ENCODE measurements around the gene SYNDIG1.

SYNDIG1 gene

DNA sequence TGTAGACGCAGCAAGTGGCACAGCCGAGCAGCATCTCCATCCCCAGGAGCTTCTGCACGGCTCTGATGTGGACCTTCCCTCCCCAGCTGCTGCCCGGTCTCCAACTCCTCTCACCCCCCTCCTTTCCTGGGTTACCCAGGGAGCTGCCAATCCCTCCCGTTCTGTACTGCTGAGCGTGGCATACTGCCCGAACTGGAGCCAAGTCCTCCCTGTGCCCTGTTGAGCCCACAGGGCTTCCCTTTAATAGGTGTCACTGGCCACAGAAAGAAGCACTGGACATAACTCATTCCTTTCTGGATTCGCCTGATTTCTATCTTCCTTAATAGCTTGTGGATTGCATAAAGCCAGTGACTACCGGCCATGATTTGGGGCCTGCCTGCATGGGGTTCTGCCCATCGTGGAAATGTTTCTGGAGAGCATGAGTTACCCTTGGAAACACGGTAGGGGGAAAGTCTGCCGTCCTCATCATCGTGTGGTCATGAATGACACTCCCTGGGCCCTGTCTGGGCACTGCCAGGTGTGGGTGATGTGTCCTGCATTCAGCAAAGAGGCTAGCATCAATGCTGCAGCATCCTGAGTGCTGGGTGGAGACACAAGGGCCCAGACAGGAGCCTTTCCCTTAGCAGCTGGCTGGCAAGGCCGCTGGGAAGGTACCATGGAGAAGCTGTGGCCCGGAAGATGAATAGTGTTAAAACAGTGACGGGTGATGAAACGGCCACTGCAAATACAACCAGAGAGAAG, 189.7 kb downstream of the SYNDIG1 start:
- no peak for DNase-seq (ENCODE audit: low read depth)

DNA sequence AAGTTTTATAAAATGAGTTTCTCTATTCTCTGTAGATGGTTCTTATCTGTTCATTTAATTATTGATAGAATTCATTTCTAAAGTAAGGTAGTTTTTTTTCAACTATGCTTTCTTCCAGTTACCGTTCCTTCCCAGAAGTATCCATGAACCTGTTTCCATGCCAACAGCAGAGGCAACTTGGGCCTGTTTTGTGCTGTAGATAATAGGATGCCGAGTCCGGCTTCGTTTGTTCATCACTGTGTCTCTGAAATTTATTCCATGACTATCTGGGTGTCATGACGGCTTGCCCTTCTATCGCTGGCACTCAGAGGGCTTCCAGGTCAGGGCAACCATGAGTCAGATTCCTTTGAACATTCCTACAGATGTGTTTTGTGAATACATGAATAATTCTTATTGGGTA, 190.4 kb downstream of the SYNDIG1 start:
- DNase-seq (ENCODE audit: low read depth), result no peak

DNA sequence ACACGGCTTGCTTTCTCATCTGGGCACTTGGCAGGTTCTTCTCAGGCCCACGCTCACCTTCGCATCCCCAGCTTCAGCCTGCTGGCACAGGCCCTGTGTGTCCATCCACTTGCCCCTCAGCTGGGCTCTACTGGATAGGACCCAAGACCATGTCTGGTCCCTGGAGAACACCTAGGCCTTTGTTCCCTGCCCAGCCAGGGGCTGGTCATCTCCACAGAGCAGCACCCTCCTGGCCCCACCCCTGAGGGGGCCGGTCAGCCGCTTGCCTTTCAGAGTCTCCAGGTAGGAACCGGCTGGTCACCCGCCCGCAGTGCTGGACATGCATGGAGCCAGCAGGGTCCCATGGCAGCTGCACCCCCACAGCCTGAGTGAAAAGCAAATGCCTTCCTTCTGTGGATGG, 191.2 kb downstream of the SYNDIG1 start:
- DNase-seq (ENCODE audit: low read depth), result no peak

DNA sequence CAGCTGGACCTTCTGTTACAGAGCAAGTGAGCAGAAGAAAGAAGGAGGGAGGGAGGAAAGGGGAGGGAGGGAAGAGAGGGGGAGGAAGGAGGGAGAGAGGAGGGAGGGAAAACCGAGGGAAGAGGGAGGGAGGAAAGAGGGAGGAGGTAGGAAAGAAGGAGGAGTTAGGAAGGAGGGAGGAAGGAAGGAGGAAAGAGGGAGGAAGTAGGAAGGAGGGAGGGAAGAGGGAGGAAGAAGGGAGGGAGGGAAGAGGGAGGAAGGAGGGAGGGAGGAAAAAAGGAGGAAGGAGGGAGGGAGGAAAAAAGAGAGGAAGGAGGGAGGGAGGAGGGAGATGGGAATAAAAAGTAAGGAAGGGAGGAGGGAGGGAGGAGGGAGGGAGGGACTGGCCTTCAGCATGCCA, 191.8 kb downstream of the SYNDIG1 start:
- no peak for DNase-seq (ENCODE audit: low read depth)

DNA sequence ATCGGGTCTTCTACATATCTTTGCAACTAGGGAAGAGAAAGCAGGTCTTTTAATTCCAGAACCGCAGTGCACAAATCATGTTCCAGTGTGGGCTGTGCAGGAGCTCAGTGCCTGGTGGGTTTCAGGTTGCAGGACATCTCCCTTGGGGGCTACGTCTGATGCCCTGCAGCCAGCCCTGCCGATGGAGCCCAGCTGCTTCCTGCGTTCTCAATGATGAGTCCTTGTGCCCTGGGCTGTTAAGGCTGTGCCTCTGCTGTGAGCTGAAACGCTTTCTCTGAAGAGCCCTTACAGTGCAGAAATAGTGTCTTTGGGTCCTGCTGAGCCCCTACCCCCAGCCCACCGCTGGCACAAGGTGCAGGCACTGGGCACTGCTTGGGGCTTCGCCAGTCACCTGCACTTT, 192.9 kb downstream of the SYNDIG1 start:
- no peak for DNase-seq (ENCODE audit: low read depth)

DNA sequence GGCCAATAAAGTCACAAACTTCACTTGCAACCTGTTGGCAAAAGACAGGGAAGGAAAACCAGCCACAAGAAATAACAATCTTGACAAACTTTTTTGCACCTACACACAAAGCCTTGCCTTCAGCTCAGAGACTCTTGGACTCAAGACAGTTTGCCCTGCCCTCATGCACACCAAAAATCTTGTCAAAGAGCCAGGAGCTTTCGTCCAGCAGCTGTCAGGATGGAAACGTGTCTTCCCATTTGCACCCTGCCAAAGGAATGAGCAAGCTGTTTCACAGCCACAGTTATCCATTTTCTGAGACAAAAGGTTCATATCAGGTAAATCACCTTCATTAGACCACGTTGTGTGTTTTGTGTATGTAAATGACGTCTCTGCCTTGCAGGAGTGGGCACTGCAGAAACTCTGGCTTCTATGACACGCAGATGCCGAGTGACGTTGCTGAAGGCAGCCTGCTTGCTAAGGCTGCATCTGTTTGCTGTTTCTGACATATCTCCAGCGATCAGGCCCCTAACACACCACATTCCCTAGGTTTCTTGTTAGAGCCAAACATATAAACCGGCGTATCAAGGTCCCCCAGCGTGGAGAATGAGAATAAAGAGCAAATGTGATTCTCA, 193.4 kb downstream of the SYNDIG1 start:
- DNase-seq (ENCODE audit: low read depth), result no peak

DNA sequence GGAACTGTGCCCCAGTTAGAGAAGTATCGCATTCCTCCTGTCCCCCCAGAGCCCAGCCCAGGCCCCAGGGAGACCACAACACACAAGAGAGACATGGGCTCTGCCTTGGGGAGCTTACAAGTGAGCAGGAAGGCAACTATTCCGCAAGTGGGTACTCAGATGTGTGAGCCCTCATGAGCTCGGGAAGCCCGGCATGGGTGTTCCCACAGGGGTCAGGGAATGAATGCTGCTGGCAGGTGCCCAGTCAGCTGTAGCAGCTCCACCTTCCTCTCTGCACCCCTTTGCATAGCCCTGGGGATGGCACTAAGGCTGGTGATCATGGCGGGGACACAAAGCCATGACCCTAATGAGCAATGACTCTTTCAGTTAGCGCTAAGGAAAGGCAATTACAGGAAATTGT, 194.1 kb downstream of the SYNDIG1 start:
- no peak for DNase-seq (ENCODE audit: low read depth)

DNA sequence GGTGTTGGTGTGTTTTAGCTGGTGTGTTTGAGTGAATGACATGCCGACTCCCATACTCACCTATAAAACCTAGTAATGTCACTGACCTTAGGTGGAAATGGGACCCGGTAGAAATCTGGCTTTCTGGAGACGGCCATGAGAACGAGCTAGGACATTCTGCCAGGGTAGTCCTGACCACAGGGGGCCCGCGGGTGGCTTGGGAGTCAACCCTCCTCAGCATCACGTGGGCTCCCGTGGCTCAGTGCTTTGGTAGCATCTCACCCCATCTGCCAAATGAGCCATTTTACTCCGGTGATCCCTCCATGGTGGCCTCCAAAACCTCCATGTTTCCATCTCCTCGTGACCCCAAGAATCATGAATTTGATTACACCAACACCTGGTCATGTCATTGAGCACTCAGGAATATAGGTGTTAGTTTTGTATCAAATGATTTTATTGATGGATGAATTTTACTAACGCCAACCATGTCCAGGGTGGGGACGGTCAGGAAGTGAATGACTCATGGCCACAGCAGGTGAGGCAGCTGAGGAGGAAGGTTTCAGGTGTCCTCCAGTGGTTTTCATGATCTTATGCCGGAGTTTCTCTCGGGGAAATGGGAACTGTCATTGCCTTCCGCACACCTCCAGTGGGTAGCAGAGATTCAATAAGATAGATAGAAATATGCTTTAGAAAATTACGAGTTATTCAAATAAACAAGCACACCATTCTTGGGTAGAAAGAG, 195.0 kb downstream of the SYNDIG1 start:
- no peak for DNase-seq (ENCODE audit: low read depth)

DNA sequence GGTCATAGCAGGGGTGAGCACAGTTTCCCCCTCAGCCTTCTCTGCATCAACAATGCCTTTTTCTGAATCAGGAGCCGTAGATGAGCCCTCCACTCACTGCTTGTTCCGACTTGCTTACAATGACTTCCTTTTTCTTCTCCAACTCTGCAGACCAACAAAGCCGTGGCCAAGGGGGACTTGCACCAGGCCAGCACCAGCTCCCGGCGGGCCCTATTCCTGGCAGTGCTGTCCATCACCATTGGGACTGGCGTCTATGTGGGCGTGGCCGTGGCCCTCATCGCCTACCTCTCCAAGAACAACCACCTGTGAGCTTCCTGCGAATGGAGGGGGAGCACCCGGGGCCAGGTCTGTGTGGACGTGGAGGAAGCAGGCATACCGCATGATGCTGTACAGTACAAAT, 195.8 kb downstream of the SYNDIG1 start:
- no peak for DNase-seq (ENCODE audit: low read depth)

DNA sequence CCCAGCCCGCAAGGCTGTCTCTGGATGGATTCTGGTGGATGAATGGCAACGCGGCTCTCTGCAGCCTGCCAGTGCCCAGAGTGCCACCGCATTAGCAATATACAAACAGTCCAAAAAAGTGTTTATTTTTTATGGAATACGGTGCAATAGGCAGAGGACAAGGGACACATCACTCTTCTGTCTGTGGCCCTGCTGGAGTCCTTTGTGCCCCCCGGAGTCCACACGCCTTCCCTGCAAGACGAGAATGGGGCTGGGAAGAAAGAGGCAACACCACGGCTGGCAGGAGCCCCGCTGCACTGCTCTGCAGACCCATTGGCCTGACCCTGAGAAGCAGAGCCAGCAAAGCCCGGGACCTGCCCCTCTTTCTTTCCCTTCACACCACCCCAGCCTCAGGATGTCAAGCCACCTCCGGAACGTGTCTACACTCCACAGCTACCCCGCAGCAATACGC, 196.3 kb downstream of the SYNDIG1 start:
- DNase-seq (ENCODE audit: low read depth), result no peak

DNA sequence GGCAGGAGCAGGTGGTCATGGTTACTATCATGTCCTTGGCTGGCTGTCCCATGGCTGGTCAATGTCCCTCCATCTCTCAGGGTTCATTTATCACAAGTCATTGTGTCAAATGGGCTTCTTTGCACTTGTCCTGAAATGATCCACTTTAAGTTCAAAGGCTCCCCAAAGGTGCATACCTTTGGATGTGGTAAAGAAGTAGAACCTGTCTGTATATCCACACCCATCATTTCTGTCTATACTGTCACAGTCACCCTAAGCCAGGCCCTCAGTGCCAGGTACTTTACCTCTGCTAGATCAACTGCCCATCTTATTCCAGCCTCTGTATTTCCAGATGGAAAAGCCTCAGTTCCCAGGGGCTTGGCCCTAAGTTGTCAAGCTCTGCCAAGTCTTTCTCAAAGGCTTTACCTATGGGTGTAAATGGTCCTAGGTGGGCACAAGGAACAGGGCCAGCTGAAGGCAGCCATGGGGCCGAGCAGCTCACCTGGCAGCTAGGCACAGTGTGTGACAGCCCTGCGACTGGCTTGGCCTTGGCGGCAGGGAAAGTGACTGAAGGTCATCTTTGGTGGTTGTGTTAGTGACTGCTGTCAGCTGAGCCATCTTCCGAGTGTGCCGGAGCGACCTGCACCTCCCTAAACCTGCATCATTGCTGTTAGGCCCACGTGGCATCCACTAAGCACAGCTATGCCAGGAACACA, 198.4 kb downstream of the SYNDIG1 start:
- no peak for DNase-seq (ENCODE audit: low read depth)

DNA sequence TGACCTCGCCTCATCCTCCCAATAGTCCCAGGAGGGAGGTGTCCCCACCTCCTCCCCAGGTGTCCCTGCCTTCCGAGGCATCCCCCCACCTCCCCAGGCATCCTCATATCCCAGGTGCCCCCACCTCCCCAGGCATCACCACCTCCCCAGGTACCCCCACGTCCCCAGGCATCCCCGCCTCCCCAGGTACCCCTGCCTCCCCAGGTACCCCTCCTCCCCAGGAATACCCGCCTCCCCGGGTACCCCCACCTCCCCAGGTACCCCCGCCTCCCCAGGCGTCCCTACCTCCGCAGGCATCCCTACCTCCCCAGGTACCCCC, 198.9 kb downstream of the SYNDIG1 start:
- no peak for DNase-seq (ENCODE audit: low read depth)

DNA sequence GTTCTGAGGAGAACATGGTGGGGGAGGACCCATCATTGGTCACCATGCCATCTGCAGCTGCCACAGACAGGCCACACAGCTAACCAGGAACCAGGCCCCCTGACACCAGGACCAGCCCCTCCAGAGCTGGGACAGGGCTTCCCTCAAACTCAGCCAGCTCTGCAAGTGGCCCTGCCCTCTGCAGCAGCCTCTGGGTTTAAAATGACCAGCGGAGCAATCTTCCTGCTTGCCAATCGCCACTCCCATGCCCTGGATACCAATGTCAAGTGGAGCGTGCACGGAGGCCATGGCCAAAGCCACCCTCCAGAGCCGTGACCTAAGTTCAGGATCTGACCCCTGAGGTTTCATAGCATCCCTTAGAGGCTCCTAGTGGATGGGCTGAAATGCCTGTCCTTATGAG, 199.4 kb downstream of the SYNDIG1 start:
- no peak for DNase-seq (ENCODE audit: low read depth)

DNA sequence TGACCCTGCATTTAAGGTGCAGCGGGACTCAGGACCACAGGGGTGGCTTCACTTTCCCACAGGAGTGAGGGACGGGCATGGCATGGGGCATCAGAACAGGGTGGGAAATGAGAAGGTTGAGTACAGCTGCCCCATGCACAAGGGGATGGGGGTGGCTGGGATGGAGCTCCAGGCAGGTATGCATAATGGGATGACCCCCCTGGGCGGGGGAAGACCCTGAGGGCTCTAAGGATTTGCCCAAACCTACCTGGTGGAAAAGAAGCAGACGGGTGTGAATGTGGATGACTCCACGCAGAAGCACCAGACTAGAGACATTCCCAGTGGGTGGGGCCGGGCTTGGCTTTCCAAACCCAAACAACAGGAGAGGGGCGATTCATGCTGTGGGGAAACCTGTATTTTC, 200.3 kb downstream of the SYNDIG1 start:
- DNase-seq (ENCODE audit: low read depth), result no peak

DNA sequence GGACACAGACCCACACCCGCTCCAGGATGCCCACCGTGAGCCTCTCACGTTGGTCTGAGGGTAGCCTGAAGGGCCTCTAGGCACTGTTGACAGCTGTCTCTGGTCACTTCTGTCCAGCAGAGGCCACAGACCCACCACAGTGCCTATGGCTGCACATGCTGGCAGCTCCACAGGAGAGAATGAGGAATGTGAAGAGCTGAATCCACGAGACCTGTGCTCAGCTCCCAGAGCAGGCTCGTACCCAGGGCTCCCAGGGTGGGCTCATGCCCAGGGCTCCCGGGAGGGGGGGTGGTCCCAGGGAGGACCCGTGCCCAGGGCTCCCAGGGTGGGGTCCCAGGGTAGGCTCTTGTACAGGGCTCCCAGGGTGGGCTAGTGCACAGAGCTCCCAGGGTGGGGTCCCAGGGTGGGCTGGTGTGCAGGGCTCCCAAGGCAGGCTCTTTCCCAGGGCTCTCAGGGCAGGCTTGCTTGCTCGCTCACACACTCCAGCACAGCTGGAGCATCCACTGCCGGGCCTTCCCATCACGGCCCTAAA, 201.0 kb downstream of the SYNDIG1 start:
- no peak for DNase-seq (ENCODE audit: low read depth)

DNA sequence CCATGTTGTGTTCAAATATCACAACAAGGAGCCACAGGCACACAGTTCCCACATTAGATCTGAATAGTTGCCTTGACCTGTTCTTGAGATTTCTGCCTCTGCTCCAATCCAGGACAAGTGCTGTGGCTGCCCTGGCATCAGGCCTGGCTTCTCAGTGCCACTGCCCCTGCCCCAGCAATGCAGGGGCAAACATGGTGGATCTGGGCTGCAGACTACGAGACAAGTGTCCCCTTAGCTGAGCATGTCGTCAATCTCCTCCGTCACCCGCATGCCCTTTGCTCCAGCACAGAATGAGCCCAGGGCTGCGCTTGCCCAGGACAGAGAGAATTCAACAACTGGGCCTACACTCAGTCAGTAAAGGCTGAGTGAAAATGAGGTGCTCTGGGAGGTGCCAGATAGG, 201.6 kb downstream of the SYNDIG1 start:
- no peak for DNase-seq (ENCODE audit: low read depth)

DNA sequence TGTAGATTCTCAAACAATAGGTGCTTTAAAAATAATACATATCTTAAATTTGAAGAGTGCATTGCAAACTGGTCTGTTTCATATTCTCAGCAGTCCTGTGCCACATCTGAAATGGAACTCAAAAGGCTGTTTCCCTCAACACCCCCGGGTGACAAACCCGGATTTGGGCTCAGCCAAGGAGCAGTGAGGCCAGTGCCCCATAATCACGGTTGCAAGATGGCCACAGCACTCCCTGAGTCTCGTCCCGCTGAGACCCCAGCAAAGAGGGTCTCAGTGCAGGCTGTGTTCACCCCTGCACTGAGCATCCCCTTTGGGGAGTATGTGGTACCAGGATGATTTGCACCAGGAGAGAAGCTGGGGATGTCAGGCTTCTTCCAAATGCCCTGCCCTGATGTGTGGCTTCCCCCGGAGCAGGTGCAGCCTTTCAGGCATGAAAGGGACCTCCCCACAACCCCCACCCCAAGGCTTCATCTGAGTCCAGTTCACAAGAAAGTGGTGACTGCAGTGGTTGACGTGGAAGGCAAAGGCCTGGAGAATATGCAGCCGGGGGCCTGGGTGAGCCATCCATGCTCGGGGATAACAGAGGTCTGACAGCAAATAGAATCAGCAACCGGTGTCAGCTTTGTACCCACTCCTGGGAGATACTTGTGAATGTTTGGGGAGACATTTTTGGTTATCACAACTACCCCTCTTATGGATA, 202.9 kb downstream of the SYNDIG1 start:
- no peak for DNase-seq (ENCODE audit: low read depth)

DNA sequence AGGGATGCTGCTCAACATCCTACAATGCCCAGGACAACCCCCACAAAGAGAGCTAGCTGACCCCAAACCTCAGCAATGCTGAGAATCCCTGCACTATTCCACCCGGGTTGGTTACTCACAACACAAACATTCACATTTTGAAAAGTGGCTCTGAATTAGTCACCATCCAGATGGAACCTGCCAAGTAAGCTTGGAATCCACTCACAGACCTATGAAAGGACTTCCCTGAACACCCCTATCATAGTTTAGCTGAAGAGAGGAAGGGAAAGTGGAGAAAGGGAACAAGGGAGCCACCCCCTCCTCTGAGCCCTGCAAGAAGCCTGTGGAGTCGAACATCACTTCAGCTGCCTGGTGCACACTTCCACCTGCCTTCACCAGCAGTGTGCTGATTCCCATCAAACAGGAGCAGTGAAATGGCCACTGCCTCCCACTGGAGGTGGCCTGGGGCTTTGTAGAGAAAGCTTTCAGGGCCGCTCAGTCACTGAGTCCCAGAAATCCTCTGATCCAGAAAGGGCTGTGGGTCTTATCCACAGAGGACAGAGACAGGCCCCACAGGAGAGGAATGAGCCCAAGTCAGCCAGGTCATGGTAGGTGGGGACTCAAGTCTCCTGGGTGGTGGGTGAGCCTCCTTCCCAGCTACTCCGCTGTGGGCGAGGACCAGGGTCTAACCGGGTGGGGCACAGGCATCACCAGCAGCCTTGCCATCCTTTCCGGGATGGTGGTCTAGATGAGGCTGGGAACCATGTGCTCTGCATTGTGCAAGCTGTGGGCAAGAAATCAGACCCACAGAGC, 203.7 kb downstream of the SYNDIG1 start:
- DNase-seq (ENCODE audit: low read depth), result no peak

DNA sequence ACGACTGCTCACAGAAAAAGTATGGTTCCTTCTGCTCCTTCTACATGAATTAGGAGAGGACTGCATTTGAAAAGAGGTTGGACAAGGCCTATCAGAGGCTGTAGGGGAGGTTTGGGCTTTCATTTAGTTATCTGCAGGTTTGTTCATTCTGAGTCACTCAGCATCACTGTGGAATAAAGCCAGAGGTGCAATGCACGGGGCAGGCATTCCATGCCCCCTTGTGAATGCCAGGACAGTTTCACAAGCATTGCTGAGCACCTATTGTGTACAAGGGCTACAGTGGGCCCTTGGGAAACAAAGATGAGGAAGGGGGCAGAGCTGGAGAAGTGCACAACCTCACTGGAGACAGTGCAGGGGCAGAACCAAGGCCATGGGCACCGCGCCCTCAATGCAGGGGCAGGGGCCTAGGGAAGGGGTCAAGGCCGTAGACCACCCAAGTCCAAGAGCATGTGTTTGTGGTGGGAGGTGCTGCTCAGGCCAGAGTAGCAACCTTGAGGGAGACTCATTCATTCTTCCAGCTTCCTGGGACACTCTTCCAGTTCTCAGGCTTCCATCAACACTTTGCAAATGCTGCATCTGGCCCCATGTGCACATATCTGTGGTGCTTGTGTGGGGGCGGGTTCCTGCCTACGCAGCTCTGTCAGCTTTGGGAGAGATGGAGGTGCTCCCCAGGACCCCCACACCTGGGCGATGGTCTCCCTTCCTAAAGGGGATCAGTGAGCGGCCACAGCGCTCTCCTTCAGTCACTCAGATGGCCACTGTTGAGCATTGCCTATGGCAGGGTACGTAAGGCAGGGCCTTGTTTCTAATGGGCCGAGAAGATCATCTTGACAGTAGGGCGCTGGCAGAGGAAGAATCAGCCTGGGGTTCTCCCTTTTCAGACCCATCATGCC, 204.5 kb downstream of the SYNDIG1 start:
- no peak for DNase-seq (ENCODE audit: low read depth)

Measured in activated T-helper 1 cell treated with Interleukin-2 at 50 U/mL for 16 hours (primary cell).